HG03060 (cell line): Measurements from ENCODE around the gene SCP2.
"Not testable (repeated sequence)": the region's sequence is repeated elsewhere in the genome, so short reads cannot be mapped to it uniquely, and the experiment has no call there.

Source experiments
- ATAC-seq: cut with Tn5 transposase; IDR thresholded peaks from one replicate; pipeline ENCODE4 v1.9.1; 2021; ENCODE audit warnings: low read depth, moderate number of reproducible peaks; ENCODE audit not compliant: unreplicated experiment

SCP2 gene

DNA sequence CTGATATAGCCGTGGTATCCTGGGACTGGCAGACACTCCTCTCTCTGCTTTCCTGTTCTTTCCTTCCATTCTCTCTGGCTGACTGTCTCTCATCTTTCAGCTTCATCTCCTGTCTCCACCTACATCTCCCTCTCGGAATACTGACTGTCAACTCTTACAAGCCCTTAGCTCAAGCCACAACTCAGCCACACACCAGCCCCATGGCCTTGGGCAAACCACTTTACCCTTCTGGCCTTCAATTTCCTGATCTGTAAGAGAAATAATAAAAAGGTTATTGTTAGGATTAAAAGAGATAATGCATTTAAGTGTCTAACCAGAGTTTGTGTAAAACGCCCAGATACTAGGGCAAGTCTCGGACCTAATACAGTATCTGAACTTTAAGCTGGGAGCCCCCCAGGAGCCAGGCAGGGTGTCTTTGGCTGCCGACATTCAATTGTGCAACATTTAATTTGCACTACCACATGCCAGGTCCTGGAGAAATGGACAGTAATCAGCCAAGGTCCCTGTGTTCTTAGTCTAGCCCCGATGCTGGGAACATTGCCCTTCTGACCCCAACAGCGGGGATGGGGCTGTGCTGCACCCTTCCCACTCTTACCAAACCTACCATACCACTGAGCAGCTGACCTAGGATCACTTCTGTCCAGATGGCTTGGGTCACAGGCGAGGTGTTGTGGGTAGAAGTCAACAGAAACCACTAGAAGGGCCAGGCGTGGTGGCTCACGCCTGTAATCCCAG, 10.7 kb upstream of the SCP2 start:
- no peak for ATAC-seq

DNA sequence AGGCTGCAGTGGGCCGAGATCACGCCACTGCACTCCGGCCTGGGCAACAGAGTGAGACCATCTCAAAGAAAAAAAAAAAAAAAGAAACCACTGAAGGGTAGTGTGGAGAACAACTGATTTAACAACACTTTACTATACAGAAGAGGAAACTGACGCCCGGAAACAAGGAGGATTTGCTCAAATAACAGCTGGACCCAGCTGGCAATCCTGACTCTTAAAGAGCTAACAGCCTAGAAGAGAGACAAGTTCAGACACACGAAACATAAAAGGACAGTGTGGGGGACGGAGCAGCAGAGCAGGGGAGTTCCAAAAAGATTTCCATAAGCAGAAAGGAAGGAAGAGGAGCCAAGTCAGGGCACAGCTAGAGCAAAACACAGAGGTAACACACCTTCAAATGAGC, 9.9 kb upstream of the SCP2 start:
- ATAC-seq = no peak

DNA sequence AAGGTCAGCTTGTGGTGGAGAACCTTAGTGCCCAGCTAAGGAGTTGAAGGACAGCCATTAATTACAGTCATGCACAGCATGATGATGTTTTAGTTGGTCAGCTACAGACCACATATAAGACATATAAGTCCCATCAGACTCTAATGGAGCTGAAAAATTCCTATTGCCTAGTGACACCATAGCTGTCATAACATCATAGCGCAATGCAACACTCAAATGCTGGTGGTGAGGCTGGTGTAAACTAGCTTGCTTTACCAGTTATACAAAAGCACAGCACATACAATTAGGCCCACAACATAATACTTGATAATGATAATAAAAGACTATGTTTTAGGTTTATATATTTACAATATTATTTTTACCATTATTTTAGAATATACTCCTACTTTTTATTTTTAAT, 9.5 kb upstream of the SCP2 start:
- no peak for ATAC-seq

DNA sequence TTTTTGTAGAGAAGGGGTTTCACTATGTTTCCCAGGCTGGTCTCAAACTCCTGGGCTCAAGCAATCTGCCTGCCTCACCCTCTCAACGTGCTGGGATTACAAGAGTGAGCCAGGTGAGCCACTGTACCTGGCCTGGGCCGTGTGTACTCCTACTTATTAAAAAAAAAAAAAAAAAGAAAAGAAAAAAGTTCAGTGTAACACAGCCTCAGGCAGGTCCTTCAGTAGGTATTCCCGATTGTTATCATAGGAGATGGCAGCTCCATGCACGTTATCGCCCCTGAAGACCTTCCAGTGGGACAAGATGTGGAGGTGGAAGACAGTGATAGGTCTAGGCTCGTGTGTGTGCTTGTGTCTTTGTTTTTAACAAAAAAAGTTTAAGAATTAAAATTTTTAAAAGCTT, 8.9 kb upstream of the SCP2 start:
- ATAC-seq = no peak

DNA sequence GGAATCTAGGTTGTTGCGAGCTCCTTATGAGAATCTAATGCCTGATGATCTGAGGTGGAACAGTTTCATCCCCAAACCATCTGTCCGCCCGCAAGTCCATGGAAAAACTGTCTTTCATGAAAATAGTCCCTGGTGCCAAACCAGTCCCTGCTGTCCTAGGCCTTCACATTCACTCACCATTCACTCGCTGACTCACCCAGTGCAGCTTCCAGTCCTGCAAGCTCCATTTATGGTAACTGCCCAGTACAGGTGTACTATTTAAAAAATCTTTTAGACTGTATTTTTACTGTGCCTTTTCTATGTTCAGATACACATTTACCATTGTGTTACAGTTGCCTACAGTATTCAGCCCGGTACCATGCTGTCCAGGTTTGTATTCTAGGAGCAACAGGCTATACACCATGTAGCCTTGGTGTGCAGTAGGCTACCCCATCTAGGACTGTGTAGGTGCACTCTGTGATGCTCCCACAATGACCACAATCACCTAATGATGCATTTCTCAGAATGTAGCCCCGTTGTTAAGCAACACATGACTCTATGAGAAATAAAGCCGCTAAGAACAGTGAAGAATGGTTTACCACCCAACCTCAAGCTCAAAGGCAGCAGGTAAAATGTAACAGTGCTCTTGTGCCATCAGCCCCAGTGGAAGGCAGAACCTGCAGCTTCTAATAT, 7.9 kb upstream of the SCP2 start:
- no peak for ATAC-seq

DNA sequence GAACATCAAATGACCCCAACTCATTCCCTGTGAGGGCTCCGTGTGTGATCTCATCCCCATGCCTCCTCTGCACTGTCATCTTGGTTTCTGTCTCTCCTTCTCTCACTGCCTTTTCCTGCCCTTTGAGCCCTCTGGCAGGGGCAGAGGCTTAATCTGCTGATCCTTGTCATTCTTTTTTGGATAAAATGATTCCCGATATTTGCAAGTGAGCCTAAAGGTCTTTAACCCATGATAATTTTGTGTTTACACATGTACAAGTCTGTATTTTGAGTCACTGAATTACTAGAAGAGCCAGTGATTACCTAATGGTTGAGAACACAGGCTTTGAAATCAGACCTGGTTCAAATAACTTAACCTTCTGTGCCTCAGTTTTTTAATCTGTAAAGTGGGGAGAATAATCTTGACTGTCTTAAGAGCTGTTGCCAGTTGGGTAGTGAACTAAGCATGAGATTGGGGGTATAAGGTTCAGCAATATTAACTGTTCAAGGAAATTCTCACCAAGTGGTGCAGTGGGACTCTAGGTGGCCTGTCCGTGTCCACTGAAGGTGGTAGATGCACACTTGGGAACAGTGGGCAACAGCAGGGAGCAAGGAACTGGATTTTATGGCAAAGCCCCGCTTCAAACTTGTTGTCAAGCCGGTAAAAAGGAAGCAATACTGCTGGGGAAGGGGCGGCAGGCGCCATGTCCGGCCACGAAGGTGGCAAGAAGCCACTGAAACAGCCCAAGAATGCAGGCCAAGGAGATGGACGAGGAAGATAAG, 7.2 kb upstream of the SCP2 start:
- ATAC-seq = no peak

DNA sequence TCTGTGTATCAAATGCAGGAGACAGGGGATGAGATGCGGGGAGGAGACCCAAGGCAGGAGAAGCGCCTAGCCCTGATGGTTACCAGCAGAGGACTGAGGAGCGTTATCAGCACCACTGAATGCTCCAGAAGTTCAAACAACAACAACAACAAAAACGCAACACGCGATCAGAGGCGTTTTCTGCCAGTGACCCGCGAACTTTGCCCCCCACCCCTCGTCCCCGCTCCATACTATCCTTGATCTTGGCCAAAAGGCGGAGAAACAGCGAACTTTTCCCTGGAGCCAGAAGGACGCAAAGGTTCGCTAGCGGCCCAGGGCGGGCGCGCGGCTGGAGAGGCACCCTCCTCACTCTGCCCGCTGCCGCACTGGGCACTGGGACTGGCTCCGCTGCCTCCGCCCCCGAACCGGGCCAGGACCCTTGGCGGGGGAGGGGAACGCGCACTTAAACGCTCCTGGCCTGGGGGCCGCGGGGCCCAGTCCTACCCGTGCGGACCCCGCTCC, 6.2 kb upstream of the SCP2 start:
- ATAC-seq = no peak

DNA sequence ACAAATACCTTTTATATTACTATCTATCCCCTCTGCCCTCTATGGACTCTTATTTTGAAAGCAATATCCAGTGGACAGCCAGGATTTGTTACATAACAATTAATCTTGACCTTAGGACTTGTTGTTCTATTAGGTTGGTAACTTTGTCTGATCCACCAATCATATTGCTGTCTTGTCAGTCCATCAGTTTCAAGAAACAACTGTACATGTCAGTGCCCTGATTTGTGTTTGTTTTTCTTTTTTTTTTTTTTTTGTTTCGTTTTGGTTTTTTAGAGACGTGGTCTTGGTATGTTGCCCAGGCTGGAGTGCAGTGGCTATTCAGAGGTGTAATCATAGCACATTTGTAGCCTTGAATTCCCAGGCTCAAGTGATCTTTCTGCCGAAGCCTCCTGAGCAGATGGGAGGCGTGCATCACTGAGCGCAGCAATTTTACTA, 1.5 kb upstream of the SCP2 start:
- ATAC-seq = no peak

DNA sequence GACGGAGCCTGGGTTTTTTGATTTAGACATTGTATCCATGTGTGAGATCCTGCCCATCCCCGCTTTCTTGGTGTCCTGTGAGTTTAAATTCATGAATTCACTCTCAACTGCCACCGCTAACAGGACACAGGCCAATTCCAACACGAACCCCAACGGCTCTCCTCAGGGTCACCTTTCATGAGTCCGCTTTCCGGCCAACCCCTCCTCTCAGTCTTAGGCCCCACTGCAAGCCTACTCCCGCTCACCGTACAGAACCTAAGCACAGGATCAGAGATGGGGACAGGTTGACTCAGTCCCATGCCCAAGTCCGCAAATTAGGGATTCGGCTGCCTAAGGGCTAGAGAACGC, 238 bp upstream of the SCP2 start:
- ATAC-seq = no peak

DNA sequence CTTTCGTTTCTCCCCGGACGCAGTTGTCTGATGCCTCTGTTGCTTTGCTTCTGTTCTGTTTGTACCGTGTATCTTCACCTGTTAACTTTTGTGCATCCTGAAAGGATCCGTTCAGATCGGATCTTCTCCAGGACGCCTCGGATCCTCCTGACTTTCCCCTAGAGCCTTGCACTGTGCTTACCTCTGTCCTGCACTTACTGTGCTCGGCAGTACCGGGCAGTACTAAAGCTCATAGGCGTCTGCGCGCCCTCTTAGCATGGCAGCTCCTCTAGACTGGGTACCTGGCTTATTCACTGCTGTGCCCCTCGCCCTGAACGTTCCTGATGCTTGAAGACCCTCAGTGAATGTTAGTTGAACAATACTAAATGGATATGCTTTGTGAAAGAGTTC, 934 bp downstream of the SCP2 start:
- ATAC-seq = no peak

DNA sequence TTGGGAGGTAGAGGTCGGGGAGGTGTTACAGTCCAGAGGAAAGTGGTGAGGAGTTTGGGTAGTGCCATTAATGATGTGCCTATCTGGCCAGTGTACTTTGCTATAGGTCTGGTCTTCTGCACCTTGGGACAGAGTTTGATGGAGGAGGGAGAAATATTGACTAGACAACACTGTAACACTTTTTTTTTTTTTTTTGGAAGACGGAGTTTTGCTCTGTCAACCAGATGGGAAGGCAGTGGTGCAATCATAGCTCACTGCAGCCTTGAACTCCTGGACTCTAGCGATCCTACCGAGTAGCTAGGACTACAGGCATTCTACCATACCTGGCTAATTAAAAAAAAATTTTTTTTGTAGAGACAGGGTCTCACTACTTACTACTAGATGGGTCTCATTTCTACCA, 1.9 kb downstream of the SCP2 start:
- no peak for ATAC-seq

DNA sequence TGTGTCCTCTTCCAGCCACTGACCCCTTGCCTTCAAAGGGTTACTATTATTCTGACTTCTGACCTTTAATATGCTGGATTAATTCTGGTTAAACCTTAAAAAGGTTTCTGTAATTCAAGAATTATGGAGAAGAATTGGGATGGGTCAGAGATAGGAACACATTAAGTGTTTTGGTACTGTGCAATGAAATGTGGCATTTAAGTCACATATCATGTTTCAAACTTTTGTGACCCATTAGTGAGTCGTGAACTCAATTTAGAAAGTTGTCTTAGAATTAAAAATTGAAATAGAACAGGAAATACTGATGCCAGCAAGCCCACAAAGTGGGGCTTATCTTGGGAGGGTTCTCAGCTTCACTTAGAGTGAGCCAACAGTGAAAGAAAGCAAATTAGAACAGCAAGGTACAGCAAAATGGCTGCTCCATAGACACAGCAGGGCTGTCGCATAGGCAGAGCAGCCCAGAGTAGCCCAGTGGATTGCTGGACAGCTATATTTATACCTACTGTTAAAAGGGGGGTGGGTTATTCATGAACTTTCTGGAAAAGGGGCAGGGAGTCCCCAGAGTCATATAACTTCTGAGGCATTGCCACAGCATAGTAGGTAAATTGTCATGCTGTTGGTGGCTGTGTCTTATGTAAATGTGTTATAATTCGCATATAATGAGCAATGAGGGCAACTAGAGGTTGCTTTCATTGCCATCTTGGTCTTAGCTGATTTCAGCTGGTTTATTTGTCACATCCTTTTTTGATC, 10.5 kb downstream of the SCP2 start:
- ATAC-seq = no peak

DNA sequence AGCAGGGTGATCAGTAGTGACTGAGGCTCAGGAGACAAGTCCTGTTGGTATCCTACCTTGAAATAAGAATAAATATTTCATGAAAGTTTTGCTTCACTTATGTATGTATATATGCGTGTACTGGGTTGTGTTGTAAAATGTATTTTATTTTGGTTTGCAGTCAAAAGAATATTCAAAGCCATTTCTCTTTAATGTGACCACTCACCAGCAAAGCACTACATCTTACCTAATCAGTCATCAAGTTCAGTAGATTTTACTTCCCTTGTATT, 11.0 kb downstream of the SCP2 start:
- no peak for ATAC-seq

DNA sequence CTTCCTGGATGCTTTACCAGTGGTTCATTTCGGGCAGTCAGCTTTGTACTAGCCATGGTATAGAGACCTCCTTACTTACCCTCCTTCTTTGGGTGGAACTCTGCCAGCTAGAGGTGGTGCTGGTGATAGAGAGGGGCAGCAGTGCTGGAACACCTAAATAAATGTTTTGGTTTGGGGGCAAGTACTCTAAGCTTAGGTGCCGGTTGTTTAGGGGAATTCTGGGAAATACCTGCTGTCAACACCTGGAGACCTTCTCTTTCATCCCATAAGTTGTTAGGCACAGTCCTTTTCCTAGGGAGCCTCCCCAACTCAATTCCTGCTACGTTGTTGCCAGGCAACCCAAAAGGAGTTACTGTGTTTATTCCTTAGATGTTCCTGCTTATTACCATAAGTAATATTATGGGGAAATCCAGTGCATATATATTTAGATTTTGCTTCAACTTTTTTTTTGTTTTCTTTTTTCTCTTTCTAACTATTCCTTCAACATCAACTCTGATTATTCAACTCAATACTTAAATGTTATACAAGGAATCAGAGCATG, 16.9 kb downstream of the SCP2 start:
- ATAC-seq = no peak

DNA sequence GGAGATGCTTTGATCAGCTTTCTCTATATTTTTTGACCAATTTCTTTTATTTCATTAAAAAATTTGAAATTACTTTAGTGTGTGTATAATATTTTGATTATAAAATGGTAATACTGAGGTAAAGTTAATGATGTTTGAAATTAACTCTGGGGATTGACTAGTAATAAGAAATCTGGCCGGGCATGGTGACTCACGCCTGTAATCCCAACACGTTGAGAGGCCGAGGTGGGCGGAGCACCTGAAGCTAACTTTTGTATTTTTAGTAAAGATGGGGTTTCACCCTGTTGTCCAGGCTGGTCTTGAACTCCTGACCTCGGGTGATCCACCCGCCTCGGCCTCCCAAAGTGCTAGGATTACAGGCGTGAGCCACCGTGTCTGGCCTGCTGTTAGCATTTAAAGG, 17.5 kb downstream of the SCP2 start:
- no peak for ATAC-seq

DNA sequence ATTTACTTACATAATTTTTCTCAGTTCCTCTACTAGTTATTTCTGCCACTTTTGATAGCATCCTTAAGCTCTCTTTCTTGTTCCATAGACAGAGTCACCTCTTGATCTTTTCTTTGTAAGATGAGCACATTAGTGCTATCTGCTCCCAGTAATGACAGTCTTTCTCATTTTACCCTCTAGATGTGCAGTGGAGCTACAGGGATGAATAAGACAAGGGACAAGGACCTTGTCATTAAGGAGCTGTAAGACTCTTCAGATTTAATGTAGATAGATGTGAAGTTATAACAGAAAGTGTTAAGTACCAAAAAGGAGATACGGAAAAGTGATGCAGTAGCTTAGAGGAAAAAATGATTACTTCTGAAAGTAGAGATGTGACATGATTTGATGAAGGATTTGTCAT, 20.4 kb downstream of the SCP2 start:
- ATAC-seq = no peak

DNA sequence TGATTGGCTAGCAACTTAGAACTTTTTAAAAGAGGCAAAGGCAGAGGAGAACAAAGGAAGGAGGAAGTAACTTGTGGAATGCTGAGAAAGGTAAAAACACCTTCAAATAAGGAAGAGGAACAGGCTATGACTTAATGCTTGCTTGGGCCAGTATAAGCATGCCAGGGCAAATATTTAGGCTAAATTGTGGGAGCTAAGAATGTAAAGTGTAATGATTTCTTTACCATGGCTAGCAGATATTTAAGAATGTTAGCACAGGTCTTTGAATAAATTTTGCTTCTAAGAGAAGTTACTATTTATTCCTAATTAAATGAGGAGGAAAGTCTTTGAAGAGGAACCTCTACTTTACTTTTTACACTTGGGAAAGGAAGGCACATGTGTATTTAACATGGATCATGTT, 22.5 kb downstream of the SCP2 start:
- not testable (repeated sequence) for ATAC-seq

DNA sequence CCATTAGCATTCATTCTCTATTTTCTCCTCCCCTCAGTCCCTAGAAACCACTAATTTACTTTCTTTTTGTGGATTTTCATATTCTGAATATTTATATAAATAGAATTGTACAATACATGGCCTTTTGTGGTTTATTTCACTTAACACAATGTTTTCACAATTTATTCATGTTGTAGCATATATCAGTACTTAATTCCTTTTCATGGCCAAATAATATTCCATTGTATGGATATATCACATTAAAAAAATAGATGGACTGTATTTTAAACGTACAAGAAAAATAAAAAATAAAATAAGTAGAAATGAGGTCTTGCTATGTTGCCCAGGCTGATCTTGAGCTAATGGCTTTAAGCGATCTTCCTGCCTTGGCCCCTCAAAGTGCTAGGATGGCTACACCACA, 25.0 kb downstream of the SCP2 start:
- ATAC-seq = no peak

DNA sequence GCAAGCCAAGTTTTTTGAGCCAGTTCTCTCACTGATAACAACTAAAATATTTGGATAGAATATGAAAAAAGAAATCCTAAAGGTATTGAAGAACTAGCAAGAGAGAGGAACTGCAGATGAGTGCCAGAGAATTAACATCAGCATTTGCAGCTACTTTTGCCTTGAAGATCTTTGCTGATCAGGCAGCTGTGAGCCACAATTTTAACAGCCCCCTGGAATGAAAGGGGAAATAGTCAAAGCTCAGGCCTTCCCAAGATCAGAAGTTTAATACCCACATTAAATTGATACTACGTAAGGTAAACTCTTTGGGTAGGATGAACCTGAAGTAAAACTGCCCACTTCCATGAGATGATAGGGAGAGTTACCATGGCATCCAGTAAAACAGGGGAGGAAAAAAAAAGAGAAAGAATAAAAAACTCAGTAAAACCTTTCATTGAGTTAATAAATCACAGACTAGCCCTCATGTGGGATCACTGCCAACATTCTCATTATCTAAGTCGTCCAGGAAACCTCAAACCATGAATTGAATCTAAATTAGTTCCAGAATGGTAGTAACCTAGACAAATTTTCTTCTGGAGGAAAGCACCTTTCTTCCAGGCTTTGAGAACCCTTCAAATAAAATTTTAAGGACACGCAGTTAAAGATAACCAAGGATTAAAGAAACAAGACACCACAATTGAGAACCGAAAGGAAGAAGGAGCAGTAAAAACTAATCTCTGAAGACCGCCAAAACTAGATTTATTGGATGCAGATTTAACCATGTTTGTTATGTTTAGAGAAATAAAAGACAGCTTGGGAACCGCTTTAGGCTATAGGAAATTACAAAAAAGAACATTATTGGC, 28.3 kb downstream of the SCP2 start:
- ATAC-seq = no peak

DNA sequence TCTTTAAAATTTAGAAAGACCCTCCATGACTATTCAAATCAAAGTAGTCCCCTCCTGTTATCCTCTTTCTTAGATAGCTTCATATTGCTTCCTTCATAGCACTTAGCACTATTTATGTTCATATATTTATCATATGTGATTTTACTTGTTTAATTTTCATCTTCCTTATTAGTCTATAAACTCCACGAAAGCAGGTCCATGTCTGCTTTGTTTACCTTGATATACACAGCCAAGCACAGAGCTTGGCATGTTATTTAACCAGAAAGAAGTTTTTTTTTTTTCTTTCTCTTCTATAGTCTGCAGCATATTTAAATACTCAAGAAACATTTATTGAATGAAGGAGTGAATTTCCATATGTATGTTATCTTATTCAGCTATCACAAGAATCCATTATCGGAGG, 36.0 kb downstream of the SCP2 start:
- ATAC-seq = no peak
